GM21390 (cell line): Measurements from ENCODE around the gene PRIM2.
"Not testable (repeated sequence)": the region's sequence is repeated elsewhere in the genome, so short reads cannot be mapped to it uniquely, and the experiment has no call there.

ENCODE experiments used
- ATAC-seq: cut with Tn5 transposase; IDR thresholded peaks from one replicate; pipeline ENCODE4 v1.9.1; 2021; ENCODE audit not compliant: unreplicated experiment

The PRIM2 gene, protein sequence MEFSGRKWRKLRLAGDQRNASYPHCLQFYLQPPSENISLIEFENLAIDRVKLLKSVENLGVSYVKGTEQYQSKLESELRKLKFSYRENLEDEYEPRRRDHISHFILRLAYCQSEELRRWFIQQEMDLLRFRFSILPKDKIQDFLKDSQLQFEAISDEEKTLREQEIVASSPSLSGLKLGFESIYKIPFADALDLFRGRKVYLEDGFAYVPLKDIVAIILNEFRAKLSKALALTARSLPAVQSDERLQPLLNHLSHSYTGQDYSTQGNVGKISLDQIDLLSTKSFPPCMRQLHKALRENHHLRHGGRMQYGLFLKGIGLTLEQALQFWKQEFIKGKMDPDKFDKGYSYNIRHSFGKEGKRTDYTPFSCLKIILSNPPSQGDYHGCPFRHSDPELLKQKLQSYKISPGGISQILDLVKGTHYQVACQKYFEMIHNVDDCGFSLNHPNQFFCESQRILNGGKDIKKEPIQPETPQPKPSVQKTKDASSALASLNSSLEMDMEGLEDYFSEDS

DNA sequence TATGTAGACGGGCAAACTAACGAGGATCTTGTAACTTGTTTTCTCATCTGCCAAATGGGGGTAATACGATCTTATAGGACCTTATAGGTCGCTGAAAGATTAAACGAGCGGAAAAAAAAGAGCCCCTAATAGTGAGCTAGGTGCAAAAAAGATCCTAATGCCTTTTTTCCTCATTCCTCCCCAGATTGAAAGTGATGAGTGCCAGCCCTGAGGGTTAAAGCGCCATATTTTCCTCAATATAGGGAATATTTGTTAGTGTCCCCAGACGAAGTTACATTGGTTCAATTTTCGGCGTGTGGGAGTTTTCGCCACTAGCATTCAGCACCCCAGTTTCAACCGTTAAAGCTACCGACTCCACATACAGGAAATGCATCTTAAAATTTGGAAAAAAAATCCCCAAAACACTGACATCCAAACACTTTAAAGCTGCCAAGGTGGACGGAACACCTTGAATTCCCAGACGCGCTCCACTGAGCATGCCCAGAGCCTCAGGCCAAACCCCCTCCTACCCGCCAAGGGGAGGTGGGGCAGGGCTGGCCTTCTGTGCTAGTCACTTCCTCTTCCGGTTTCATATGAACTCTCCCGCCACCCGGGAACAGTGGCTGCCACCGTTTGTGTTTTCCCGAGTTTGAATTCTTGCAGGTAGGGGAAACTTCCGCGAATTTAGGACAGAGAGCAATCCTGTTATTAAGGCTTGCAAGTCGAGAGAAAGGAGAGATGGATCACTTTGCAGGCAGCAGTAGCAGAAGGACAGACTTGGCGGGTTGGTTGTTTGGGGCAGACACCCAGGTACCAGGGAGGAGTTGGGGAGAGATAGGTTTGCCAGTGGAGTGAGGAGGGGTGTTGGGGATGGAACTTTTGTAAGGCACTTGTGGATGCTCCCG is at the start of gene PRIM2:
Gene PRIM2 (plus strand): TSS at position 571 of the 884 bp plus-strand sequence. CDS start 816 bp downstream, outside the sequence.
- ATAC-seq, result peak; percentile 83

DNA sequence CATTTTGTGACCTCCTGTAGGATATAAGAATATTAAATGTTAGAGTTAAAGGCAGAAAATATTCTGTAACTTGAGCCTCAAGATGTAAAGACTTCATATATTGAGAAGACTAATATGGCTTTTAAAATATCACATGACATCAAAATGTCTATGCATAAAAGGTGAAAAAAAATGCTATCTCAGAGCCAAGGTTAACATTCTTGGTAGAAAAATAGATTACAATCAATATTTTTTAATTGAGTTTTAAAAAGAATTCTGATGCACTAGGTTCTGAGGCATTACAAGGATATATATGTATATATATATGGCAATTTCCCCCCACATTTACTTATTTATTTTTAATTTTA is 49.2 kb upstream of the PRIM2 start:
- no peak for ATAC-seq

DNA sequence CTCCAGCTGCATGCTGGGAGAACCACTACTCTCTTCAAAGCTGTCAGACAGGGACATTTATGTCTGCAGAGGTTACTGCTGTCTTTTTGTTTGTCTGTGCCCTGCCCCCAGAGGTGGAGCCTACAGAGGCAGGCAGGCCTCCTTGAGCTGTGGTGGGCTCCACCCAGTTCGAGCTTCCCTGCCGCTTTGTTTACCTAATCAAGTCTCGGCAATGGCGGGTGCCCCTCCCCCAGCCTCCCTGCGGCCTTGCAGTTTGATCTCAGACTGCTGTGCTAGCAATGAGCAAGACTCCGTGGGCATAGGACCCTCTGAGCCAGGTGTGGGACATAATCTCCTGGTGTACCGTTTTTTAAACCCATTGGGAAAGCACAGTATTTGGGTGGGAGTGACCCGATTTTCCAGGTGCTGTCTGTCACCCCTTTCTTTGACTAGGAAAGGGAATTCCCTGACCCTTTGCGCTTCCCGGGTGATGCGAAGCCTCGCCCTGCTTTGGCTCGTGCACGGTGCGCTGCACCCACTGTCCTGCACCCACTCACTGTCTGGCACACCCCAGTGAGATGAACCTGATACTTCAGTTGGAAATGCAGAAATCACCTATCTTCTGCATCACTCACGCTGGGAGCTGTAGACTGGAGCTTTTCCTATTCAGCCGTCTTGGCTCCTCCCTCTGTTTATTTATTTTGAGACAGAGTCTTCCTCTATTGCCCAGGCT is 43.2 kb upstream of the PRIM2 start:
- not testable (repeated sequence) for ATAC-seq

DNA sequence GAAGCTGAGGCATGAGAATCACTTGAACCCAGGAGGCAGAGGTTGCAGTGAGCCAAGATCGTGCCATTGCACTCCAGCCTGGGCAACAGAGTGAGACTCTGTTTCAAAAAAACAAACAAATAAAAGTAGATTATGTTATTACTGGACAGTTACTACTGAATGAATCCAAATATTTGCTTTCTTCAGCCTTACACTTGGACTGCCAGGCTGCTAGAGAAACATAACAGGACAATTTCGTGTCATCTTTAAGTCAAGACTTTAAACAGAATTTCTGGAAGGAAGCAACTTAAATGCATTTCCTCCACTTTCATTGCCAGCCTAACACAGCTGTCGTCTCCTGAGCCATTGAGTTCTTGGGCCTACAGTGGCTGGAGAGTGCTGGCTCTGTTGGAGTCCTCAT is 42.0 kb upstream of the PRIM2 start:
- no peak for ATAC-seq

DNA sequence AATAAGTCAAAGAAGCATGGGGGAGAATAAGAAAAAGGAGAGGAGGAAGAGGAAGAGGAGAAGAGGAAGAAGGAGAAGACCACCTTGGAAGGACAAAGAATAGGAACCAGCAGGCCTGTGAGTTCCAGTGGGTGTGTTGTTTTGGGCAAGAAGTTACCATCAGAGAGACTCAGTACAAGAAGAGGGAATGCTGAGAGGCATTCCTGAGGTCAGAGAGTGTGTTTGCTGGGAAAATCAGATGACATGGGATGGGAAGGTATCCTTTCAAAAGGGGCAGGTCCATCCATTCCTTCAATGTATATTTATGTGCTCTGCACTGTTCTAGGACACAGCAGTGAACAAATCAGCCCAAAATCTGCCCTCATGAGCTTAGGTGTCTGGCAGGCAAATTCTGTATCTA is 40.5 kb upstream of the PRIM2 start:
- ATAC-seq, result no peak

DNA sequence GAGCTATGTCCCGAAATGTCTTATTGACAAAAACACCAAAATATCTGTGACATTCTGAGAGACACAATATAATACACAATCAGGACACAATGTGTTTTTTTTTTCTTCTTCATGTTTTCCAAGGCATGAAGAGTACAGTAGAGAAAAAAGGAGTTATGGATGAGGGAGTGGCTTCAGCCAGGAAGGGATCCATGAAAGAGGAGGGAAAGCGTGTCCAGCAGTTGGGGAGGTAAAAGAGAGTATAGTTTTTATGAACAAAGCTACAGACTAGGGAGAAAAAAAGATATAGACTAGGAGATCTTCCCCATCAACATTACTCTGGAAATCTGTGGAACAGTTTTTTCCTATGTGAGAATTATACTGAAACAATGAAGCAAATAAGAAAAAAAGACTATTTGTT is 38.9 kb upstream of the PRIM2 start:
- ATAC-seq, result no peak

DNA sequence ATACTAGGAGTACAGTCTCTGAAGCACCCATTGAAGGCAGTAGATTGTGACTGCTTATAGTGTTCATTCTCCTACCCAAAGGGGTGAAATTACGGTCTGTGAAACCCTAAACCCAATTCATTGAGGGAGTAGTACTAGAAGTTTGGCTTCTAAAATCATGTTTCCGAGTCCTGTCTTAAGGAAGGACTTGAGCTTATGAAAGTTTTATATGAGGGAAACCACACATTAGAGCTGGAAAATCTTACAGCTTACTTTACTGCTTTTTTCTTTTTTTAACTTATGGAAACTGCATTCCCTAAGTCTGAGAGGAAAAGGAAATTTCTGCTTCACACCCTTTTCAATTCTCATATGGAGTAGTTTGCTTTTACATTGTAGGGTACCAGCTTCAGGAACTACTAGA is 38.4 kb upstream of the PRIM2 start:
- ATAC-seq, result no peak

DNA sequence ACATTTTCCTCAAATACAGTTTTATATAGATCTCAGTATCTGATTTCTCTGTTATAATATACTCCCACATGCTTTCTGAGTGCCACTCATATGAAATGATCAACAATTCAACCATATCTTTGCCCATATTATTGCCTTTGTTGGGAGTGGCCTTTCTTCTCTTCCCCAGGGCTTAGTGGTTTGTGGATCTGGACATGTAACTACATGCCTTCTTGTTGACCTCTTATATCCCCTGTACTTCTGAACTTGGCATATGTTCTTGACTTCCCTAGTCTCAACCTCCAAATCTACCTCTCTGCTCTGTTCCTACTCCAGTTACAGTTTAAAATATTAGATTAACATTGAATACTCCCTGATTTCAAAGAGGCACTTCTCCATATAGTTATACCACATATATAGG is 34.3 kb upstream of the PRIM2 start:
- ATAC-seq, result no peak

DNA sequence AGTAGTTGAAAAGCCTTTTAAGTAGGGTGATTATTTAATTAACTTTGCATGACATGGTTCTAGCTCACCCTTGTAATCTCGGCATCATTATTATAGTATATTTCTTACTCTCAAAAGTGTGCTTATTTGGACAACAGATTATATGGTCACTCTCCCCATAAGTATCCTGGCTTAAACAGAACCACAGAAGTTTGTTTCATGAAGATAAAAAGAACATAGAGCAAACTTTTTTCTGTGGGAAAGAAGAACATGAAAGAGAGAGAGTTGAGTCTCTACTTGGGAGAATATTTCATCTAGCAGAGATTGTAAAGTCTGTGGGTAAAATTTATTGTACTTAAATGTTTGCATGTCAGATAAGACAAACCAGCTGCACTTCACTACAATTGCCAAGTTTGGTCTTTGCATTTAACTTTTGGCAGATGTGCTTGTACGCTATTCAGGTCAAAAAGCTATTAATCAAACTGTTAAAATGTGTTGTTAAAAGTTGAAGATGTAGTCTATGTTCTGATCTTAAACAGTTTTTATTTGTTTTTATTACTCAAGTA is 33.4 kb upstream of the PRIM2 start:
- ATAC-seq, result no peak

DNA sequence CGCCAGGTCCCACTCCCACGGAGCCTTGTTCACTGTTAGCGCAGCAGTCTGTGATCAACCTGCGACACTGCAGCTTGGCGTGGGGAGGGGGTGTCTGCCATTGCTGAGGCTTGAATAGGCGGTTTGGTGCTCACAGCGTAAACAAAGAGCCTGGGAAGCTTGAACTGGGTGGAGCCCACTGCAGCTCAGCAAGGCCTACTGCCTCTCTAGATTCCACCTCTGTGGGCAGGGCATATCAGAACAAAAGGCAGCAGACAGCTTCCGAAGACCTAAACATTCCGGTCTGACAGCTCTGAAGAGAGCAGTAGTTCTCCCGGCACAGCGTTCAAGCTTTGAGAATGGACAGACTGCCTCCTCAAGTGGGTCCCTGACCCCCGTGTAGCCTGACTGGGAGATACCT is 29.3 kb upstream of the PRIM2 start:
- ATAC-seq, result not testable (repeated sequence)

DNA sequence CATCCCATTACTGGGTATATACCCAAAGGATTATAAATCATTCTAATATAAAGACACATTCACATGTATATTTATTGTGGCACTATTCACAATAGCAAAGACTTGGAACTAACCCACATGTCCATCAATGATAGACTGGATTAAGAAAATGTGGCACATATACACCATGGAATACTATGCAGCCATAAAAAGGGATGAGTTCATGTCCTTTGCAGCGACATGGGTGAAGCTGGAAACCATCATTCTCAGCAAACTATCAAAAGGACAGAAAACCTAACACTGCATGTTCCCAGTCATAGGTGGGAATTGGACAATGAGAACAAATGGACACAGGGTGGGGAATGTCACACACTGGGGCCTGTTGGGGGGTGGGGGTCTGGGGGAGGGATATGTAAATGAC is 24.0 kb upstream of the PRIM2 start:
- ATAC-seq, result not testable (repeated sequence)

DNA sequence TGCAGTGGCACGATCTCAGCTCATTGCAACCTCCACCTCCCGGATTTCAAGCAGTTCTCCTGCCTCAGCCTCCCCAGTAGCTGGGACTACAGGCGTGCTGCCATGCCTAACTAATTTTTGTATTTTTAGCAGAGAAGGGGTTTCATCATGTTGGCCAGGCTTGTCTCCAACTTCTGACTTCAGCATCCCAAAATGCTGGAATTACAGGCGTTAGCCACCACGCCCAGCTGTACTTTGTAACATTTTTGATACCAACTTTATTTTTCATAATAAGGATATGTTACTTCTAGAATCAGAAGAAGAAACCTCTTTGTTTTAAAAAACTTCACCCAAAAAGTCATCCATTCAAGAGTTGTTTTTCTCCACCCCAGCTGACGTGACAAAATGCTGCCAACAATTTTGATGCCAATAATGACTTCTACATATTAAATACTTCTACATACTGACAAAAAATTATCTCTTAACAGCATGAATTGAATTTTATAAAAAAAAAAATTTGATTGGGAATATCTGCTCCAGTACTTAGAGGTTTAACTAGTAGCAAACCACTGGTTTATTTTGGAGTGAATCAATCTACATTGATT is 22.5 kb upstream of the PRIM2 start:
- no peak for ATAC-seq

DNA sequence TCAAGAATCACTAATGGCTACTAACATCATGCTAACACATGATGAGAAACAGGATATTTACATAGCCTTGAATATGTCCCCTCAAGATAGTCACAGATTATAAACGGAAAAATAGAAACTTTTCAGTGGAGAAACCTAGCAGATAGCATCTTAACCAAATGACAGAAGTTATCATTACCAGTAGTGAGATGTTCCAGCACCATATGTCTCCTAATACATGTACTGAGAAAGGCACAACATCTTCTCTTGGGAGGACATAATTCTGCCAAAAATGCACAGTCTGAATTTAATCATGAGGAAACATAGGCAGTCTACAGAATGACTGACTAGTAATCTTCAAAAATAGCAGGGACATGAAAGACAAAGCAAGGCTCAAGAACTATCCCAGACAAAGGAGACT is 19.9 kb upstream of the PRIM2 start:
- no peak for ATAC-seq

DNA sequence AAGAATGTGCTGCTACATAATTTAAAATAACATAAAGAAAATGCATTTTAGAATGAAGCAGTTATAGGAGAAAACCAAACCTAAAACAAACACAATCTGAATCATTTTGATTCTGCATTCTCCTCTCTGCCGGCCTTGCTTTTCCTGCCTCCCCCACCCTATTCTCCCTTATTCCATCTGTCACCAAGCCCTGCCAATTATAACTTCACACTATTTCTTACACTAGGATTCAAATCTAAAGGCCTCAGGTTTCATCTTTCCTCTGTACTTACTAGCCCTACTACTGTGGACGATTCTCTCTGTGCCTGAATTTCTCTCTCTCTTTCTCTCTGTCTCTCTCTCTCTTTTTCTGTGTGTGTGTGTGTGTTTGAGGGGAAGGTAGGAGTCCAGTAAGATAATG is 18.7 kb upstream of the PRIM2 start:
- no peak for ATAC-seq

DNA sequence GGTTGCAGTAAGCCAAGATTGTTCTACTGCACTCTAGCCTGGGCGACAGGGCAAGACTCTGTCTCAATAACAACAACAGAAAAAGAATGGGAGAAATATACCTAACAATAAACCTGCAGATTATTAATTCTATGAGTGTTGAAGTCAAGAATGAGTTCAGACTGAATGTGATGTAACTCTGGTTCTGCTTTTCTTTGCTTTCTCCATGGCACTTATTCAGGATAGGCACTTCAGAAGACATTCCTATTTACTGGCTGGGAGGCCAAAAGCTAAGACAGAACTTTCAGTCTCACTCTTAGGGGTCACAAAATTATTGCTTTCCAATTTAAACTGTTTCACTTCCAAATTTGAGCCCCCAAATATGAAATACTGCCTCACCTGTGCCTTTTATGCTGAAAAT is 15.7 kb upstream of the PRIM2 start:
- no peak for ATAC-seq

DNA sequence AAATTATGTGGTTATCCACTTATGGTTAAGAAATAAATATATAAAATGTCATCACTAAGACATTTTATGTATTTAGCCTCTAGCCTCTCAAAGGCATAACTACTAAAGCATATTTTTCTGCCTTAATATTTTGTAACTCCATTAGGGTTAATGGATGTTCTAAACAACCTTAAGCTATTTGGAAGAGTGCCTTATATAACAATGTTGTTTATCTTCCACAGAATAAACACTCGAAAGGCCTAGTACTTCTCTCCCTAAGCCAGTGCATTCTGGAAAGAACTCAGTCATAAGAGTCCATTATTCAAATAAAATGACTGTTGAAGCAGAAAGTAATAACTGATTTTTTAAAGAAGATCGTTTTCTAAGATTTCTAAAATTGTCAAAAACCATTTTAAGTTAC is 15.0 kb upstream of the PRIM2 start:
- no peak for ATAC-seq

DNA sequence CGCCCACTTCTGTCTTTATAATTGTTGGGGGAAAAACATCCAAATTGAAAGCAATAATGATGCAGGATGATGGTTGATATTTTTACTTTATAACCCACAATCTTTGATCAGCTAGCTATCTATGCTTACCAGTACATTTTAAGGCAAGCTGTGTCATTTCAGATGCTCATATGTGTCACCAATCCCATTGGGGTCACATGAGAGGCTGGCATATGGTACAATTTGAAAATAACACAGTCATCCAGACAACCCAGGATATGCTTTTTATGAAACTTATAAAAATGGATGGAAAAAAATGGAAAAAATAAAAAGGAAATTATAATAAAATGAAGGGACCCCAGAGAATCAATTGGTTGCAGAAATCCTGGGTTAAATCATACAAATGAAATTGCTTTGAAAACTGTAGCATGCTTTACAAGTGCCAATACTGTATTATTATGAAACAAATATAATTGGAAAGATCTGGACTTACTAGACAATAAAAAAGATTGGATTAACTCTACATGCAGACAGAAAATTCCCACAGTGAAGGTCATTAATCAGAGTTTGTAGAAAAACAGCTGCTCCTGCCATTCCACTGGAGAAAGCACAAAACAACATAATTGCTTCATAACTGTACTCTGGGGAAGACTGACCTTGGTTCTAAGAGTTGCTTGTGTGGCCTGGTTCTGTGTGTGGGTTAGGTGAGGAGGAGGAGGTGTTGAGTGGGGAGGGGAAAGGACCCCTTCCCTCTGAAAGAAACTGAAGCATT is 13.3 kb upstream of the PRIM2 start:
- ATAC-seq, result no peak

DNA sequence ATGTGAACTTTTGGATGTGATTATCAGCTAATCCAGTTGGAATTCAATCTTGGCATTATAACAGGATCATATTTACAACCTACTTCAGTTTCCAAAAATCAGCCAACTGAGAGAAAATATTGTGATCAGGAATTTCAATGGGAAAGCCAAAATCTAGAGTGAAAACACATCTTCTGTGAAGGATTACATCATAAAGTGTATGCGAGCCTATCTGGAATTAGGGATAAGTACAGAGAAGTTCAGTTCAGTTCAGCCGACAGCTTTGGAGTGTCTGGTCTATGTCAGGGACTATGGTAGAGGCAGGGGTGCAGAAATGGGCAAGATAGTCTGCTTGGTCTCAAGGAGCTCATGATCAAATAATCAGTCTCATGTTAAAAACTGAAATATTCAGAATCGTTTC is 12.3 kb upstream of the PRIM2 start:
- ATAC-seq, result no peak

DNA sequence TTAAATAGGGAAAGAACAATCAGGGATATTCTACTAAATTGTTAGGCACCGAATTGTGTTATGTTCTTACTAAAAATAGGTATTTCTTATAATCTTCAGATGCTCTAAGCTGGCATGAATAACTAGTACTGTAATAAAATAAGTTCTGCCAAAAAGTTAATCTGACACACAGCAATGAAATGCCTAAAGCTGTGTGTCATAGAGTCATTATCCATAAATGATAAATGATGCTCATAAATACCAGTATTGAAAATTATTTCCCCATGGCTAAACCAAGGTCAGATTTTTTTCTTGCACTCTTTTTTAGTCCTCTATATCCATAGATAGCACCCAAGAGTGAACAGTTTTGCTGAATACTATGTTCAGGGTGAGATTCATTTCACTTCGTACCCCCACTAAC is 11.7 kb upstream of the PRIM2 start:
- no peak for ATAC-seq

DNA sequence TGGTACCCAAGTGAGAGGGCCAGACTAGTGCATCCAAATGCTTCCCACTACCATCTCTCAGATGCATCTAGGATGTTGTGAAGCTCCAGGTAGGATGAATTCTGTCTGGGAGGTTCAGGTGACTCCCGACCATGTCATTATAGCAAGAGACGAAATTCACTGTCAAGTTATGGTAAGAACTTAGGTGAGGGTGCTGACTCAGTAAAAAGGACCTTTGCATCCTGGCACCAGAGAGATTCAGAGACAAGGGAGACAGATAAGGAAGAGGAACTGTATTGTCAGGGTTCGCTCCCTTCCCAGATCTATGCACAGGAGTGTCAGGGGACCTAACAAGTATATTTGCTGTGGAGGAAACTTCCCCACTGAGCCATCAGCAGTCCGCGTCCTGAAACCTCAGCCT is 11.2 kb upstream of the PRIM2 start:
- no peak for ATAC-seq
